Upper lobe of right lung (tissue), 1 donor: Measurements from ENCODE around the gene FADS2. TPM values are rescaled to one million over a fixed set of nuclear protein-coding genes. Genes with fewer than 3 reads are reported as not detected.

Source experiments
- ATAC-seq: fragments of 200-7000 bp; cut with Tn5 transposase; one replicate; pipeline ENCODE4 v1.9.1; 2020; ENCODE audit warnings: mild to moderate bottlenecking, moderate library complexity
- DNase-seq: peaks from one replicate; pipeline ENCODE4 v3.0.0-alpha.2; 2020
- H3K27ac ChIP-seq: fragments of 200-600 bp; one replicate; pipeline ENCODE4 v1.8.0; 2022
- H3K27me3 ChIP-seq: fragments of 200-600 bp; one replicate; pipeline ENCODE4 v1.8.0; 2022; ENCODE audit warnings: mild to moderate bottlenecking
- H3K36me3 ChIP-seq: fragments of 200-600 bp; one replicate; pipeline ENCODE4 v1.8.0; 2022
- H3K4me1 ChIP-seq: fragments of 200-600 bp; one replicate; pipeline ENCODE4 v1.8.0; 2022
- H3K4me3 ChIP-seq: fragments of 200-600 bp; one replicate; pipeline ENCODE4 v1.8.0; 2022; ENCODE audit warnings: mild to moderate bottlenecking
- H3K9me3 ChIP-seq: fragments of 200-600 bp; one replicate; pipeline ENCODE4 v1.8.0; 2022
- intact Hi-C: fragments of 100-400 bp; cut with DNase I; formaldehyde crosslinking; loops from one replicate; pipeline ENCODE4 v1.11.0; 2022
- total RNA-seq: library from RNA; stranded (reverse); fragmentation: NEBNext Ultra II Directional; extraction: Animal tissue kit (Norgen Biotek cat#: 25700); gene quantifications from one replicate; pipeline ENCODE4 v1.2.1, GENCODE V29; 2021
- TF ChIP-seq, protein P1 (sequence below): fragments of 200-600 bp; IDR thresholded peaks from one replicate; pipeline ENCODE4 v1.8.0; 2022; ENCODE audit warnings: antibody characterized with exemption
- donor health status: DM: no; HTN: yes; CAD: no; lungs with severe emphysema.

The FADS2 gene
- total RNA-seq, 1 donor from 2014 or later: 75.1 TPM

DNA sequence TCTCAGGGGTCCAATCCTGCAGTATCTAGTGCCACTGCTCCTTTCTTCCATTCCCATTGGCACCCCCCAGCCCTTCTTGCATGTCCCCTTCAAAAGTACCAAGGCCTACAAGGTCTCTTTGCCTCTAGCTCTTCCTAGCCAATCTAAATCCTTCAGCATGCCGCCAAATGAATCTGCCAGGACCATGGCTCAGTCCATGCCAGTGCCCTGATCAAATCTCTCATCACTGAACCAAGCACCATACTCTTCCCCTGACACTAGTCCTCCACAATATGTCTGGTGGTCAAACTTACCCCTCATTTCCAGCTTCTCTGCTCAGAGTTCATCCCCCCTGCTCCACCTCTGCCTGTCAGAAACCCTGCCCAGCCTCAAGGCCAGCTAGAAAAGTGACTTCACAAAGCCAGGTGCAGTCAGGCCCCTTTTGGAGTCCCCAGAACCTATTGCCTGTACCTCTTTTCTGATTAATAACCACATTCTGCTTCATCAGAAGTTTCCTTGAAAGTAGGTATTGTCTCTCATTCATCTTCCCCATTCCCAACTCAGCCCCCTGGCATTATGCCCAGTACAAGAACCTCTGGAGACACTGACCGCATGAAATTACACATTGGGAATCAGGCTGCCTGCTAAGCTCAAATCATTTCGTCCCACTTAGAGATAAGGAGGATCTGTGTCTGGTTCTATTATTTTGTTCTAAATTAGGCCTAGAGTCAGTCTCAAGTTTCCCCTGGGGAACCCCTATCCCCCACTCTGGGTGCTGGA lies 24.0 kb upstream of the FADS2 start:
- intact Hi-C loops: no loop called here

DNA sequence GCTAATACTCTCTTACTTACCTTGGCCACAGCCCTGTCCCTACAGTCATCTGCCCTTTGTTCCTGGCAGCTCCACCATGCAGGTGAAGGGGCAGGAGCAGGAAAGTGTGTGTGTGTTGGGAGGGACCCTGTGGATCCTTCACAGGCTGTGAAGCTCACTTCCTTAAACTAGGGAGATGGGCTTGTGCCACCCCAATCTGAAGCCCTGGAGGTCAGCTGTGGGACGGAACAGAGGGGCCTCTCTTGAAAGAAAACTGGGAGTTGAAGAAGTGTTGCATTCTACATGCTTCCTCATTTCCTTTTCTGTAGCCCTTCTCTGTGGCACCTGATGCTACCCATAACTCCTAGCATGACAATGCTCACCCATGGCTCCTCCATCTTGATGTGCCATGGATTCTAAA lies 23.0 kb upstream of the FADS2 start:
- Histone ChIP-seq H3K4me3 (no peak overlapping the region), H3K4me1 (no peaks in the 10 kb centered on the region), H3K27ac (no peak overlapping the region), H3K27me3 (no peaks in the 10 kb centered on the region), H3K9me3 (no peaks in the 10 kb centered on the region), H3K36me3 (peaks cover 73% of the 10 kb centered on the region)
- DNase-seq: no peak
- intact Hi-C loops: no loop called here
- ATAC-seq: no peak
- TF ChIP-seq, protein P1, sequence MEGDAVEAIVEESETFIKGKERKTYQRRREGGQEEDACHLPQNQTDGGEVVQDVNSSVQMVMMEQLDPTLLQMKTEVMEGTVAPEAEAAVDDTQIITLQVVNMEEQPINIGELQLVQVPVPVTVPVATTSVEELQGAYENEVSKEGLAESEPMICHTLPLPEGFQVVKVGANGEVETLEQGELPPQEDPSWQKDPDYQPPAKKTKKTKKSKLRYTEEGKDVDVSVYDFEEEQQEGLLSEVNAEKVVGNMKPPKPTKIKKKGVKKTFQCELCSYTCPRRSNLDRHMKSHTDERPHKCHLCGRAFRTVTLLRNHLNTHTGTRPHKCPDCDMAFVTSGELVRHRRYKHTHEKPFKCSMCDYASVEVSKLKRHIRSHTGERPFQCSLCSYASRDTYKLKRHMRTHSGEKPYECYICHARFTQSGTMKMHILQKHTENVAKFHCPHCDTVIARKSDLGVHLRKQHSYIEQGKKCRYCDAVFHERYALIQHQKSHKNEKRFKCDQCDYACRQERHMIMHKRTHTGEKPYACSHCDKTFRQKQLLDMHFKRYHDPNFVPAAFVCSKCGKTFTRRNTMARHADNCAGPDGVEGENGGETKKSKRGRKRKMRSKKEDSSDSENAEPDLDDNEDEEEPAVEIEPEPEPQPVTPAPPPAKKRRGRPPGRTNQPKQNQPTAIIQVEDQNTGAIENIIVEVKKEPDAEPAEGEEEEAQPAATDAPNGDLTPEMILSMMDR: no peak

More for the DNA sequence above, 24.0 kb upstream of the FADS2 start:
- DNase-seq: no peak
- H3K27ac ChIP-seq: no peak overlapping the region
- H3K9me3 ChIP-seq: no peaks in the 10 kb centered on the region
- no peak overlapping the region for H3K4me3 ChIP-seq
- TF ChIP-seq, protein P1: no peak
- ATAC-seq: no peak
- H3K36me3 ChIP-seq: peaks cover 62% of the 10 kb centered on the region
- H3K4me1 ChIP-seq: no peaks in the 10 kb centered on the region
- H3K27me3 ChIP-seq: no peaks in the 10 kb centered on the region

DNA sequence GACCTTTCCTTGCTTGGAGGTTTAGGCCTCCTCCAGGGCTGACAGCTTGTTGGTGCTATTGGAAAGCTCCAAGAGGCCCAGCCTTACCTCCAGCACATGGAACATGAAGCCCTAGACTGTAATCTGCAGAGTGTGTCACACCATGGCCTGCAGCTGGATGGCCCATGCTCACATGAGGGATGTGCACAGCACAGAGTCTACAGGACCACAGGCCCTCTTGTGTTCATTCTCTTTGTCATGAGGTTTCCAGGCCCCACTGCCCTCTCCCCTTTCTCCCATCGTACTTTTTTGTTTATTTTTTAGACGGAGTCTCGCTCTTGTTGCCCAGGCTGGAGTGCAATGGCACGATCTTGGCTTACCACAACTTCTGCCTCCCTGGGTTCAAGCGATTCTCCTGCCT lies 21.3 kb upstream of the FADS2 start:
- DNase-seq (no peak), ATAC-seq (no peak)
- Histone ChIP-seq H3K9me3 (no peaks in the 10 kb centered on the region), H3K27me3 (no peaks in the 10 kb centered on the region), H3K4me1 (no peaks in the 10 kb centered on the region), H3K36me3 (peaks cover 75% of the 10 kb centered on the region), H3K27ac (no peak overlapping the region), H3K4me3 (no peak overlapping the region)
- intact Hi-C loops: no loop called here
- TF ChIP-seq, protein P1: no peak

DNA sequence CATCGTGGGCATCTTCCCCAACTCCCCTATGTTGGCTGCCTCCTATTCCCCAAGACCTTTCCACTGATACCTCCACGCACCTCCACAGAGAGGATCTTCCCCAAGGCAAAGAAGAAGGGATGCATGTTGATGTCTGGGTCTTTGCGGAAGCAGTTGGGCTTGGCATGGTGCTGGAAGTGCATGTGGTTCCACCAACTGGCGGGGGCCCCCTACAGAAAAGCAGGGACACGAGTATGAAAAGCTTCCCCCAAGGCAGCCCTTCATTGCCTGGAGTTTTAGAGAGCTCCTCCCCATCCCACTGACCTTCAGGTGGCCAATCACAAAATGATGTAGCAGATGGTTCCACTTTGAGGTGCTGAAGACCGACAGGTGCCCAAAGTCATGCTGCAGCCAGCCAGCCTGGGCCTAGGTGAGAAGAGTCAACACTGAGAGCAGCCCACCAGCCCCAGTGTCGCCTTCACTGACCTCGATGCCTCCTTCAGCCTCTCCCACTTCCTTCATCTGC lies 17.4 kb upstream of the FADS2 start:
- Histone ChIP-seq H3K36me3 (peaks cover 65% of the 10 kb centered on the region), H3K27me3 (no peaks in the 10 kb centered on the region), H3K4me3 (no peak overlapping the region), H3K4me1 (no peaks in the 10 kb centered on the region), H3K9me3 (no peaks in the 10 kb centered on the region), H3K27ac (no peak overlapping the region)
- TF ChIP-seq, protein P1: no peak
- intact Hi-C loops: no loop called here
- ATAC-seq: no peak
- no peak for DNase-seq

DNA sequence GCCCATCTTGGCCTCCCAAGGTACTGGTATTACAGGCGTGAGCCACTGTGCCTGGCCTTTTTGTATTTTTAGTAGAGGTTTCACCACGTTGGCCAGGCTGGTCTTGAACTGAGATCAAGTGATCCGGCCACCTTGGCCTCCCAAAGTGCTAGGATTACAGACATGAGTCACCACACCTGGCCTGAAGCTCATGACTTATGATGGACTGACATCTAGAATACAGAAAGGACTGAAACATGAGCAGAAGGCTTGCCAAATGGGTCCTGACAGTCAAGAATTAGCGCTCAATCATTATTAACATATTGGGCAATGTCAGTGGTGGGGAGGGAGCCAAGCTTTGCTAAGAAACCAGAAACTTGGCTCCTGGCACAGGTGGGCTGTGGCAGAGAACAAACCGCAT lies 16.3 kb upstream of the FADS2 start:
- intact Hi-C loops: no loop called here
- no peak overlapping the region for H3K27ac ChIP-seq
- no peak for DNase-seq
- ATAC-seq: no peak
- H3K4me3 ChIP-seq: no peak overlapping the region
- H3K9me3 ChIP-seq: no peaks in the 10 kb centered on the region
- no peaks in the 10 kb centered on the region for H3K4me1 ChIP-seq
- TF ChIP-seq, protein P1: no peak
- H3K27me3 ChIP-seq: no peaks in the 10 kb centered on the region
- H3K36me3 ChIP-seq: peaks cover 60% of the 10 kb centered on the region
